Activated CD8-positive, alpha-beta T cell treated with anti-CD3 and anti-CD28 coated beads, Interleukin-2, amount 10 ng/mL, durations not matched to agents 7 days and 5 days (primary cell): ENCODE measurements around the gene MRPS33. TPM values are rescaled to one million over a fixed set of nuclear protein-coding genes. Genes with fewer than 3 reads are reported as not detected.
"Not testable (repeated sequence)": the region's sequence is repeated elsewhere in the genome, so short reads cannot be mapped to it uniquely, and the experiment has no call there.

Source experiments
- ATAC-seq: fragments of 150-1000 bp; cut with Tn5 transposase; one replicate; pipeline ENCODE4 v1.10.0; 2021; ENCODE audit warnings: moderate library complexity
- CTCF ChIA-PET: fragments of 350-600 bp; sonication (Branson Sonifier 250); formaldehyde crosslinking; loops from one replicate; lab custom pipeline; 2021; ENCODE audit warnings: antibody characterized with exemption; lab: Charles Lee
- POLR2A ChIA-PET: fragments of 350-600 bp; sonication (Branson Sonifier 250); formaldehyde crosslinking; loops from one replicate; lab custom pipeline; 2021; ENCODE audit warnings: antibody characterized with exemption; lab: Charles Lee
- DNase-seq: peaks from one replicate; pipeline ENCODE4 v3.0.0-alpha.2; 2020
- H3K27ac Mint-ChIP-seq: one replicate; pipeline ENCODE4 v1.8.0; 2021; ENCODE audit warnings: mild to moderate bottlenecking, mixed read lengths
- H3K27me3 Mint-ChIP-seq: one replicate; pipeline ENCODE4 v1.8.0; 2021; ENCODE audit warnings: low read depth, mixed read lengths
- H3K36me3 Mint-ChIP-seq: one replicate; pipeline ENCODE4 v1.8.0; 2021; ENCODE audit warnings: low read depth, mixed read lengths
- H3K4me1 Mint-ChIP-seq: one replicate; pipeline ENCODE4 v1.8.0; 2021; ENCODE audit warnings: low read depth, mixed read lengths
- H3K4me3 Mint-ChIP-seq: one replicate; pipeline ENCODE4 v1.8.0; 2021; ENCODE audit warnings: mild to moderate bottlenecking, mixed read lengths
- H3K9me3 Mint-ChIP-seq: one replicate; pipeline ENCODE4 v1.8.0; 2022; ENCODE audit warnings: mixed read lengths; ENCODE audit not compliant: insufficient read depth
- total RNA-seq, 2 experiments: library from RNA; stranded (reverse); gene quantifications; one replicate each; pipeline ENCODE4 v1.2.3, GENCODE V29; 2021

Gene MRPS33
- total RNA-seq, 2 experiments from 2014 or later = 58.1 to 62.9 TPM

DNA sequence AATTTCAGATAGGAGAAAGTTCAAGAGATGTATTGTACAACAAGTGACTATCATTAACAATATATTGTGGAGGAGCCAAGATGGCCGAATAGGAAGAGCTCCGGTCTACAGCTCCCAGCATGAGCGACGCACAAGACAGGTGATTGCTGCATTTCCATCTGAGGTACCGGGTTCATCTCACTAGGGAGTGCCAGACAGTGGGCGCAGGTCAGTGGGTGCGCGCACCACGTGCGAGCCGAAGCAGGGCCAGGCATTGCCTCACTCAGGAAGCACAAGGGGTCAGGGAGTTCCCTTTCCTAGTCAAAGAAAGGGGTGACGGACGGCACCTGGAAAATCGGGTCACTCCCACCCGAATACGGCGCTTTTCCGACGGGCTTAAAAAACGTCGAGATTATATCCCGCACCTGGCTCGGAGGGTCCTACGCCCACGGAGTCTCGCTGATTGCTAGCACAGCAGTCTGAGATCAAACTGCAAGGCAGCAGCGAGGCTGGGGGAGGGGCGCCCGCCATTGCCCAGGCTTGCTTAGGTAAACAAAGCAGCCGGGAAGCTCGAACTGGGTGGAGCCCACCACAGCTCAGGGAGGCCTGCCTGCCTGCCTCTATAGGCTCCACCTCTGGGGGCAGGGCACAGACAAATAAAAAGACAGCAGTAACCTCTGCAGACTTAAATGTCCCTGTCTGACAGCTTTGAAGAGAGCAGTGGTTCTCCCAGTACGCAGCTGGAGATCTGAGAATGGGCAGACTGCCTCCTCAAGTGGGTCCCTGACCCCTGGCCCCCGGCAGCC is 18.0 kb upstream of the MRPS33 start:
- ATAC-seq, DNase-seq, H3K4me1 Mint-ChIP-seq, CTCF ChIA-PET, H3K27ac Mint-ChIP-seq, H3K9me3 Mint-ChIP-seq, H3K4me3 Mint-ChIP-seq, H3K36me3 Mint-ChIP-seq, POLR2A ChIA-PET: not testable (repeated sequence)
- peaks cover 18% of the 10 kb centered on the region for H3K27me3 Mint-ChIP-seq

DNA sequence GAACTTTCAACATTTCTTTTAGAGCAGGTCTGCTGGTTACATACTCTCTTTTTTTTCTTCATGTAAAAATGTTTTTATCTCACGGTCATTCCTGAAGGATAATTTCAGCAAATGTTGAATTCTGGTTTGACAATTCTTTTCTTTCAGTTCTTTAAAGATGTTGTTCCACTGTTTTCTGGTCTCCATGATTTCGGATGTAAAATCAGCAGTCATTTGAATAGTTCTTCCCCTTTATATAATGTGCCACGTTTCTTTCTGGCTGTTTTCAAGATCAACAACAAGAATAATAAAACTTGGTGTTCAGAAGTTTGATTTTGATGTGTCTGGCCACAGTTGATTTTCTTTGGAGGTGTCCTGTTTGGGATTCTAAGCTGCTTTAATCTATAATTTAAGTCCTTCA is 14.0 kb upstream of the MRPS33 start:
- Mint-ChIP-seq H3K4me1 (peaks cover 5% of the 10 kb centered on the region), H3K27ac (no peak overlapping the region), H3K36me3 (peaks cover 15% of the 10 kb centered on the region), H3K4me3 (no peak overlapping the region), H3K9me3 (peaks cover 24% of the 10 kb centered on the region), H3K27me3 (peaks cover 18% of the 10 kb centered on the region)
- ChIA-PET POLR2A (no interaction called here), CTCF (interaction anchor here (1.4 kb wide), 1 partner anchor 12 kb away, joined by 3 read pairs; no protein-coding TSS in a partner anchor)
- no peak for ATAC-seq
- DNase-seq = no peak

DNA sequence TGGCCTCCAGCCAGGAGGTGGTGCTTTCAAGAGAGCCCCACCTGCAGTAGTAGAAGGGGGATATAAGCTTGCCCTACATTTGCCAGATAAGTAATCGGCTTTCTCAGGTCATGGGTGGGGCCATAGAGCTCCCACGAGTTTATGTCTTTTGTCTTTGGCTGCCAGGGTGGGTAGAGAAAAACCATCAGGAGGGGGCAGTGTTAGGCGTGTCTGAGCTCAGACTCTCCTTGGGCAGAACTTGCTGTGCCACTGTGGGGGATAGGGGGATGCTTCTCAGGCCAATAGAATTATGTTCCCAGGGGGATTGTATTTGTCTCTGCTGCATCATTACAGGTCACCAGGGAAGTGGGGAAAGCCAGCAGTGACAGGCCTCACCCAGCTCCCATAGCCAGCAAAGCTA is 12.3 kb upstream of the MRPS33 start:
- DNase-seq (no peak), ATAC-seq (no peak)
- Mint-ChIP-seq H3K4me3 (no peak overlapping the region), H3K27me3 (peaks cover 18% of the 10 kb centered on the region), H3K4me1 (peaks cover 19% of the 10 kb centered on the region), H3K36me3 (peaks cover 24% of the 10 kb centered on the region), H3K9me3 (peaks cover 30% of the 10 kb centered on the region), H3K27ac (no peak overlapping the region)
- ChIA-PET CTCF (no interaction called here), POLR2A (no interaction called here)

DNA sequence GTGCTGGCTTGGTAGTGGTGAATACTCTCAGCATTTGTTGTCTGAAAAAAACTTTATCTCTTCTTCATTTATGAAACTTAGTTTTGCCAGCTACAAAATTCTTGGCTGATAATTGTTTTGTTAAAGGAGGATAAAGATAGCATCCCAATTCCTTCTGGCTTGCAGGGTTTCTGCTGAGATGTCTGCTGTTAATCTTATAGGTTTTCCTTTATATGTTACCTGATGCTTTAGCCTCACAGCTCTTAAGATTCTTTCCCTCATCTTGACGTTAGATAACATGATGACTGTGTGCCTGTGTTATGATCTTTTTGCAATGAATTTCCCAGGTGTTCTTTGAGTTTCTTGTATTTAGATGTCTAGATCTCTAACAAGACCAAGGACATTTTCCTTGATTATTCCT is 9.9 kb upstream of the MRPS33 start:
- Mint-ChIP-seq H3K4me1 (peaks cover 19% of the 10 kb centered on the region), H3K4me3 (no peak overlapping the region), H3K27me3 (peaks cover 22% of the 10 kb centered on the region), H3K36me3 (peaks cover 24% of the 10 kb centered on the region), H3K27ac (no peak overlapping the region), H3K9me3 (peaks cover 30% of the 10 kb centered on the region)
- ATAC-seq (no peak), DNase-seq (no peak)
- ChIA-PET CTCF (interaction anchor here (0.9 to 1.8 kb wide), 3 partner anchors 9 to 214 kb away, joined by 3 to 5 read pairs (median 5); partner anchors contain the start of gene MRPS33), POLR2A (interaction anchor here (2.8 kb wide), 1 partner anchor 10 kb away, joined by 16 read pairs; the partner anchor contains the start of gene MRPS33)

DNA sequence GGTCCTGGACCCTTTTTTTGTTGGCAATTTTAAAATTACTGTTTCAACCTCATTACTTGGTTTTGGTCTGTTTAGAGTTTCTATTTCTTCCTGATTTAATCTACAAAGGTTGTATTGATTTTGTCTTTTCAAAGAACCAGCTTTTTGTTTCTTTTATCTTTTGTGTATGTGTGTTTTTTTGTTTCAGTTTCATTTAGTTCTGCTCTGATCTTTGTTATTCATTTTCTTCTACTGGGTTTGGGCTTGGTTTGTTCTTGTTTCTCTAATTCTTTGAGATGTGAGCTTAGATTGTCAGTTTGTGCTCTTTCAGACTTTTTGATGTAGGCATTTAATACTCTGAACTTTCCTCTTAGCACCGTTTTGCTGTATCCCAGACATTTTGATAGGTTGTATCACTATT is 8.5 kb upstream of the MRPS33 start:
- peaks cover 24% of the 10 kb centered on the region for H3K27me3 Mint-ChIP-seq
- H3K36me3 Mint-ChIP-seq = peaks cover 24% of the 10 kb centered on the region
- peak; percentile 30 for ATAC-seq
- H3K4me3 Mint-ChIP-seq = peak overlapping the region; percentile 44
- H3K9me3 Mint-ChIP-seq = peaks cover 25% of the 10 kb centered on the region
- H3K27ac Mint-ChIP-seq = peak overlapping the region; percentile 68
- POLR2A ChIA-PET = interaction anchor here (2.8 kb wide), 1 partner anchor 8 kb away, joined by 16 read pairs; the partner anchor contains the start of gene MRPS33
- CTCF ChIA-PET = interaction anchor here (0.6 to 1.8 kb wide), 3 partner anchors 9 to 1923 kb away, joined by 3 to 5 read pairs (median 5); partner anchors contain the start of gene MRPS33
- no peak for DNase-seq
- H3K4me1 Mint-ChIP-seq = peaks cover 19% of the 10 kb centered on the region

DNA sequence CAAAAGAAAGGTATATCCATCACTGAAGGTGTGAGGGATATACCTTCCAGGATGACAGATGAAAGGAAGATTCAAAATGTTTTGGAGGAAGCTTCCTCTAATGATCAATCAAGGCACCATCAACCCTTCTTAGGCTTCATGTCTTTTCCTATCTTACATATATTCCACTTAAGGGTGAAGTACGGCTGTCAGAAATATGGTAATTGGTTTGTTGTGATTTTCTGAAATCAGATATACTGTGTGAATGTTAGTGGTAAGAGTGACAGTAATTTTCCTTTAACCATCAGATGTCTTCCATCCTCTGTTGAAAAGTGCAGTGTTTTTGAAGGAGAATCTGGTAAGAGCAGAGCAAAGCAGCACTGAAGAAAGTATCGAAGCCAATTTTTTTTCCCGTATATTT is 2.8 kb upstream of the MRPS33 start:
- Mint-ChIP-seq H3K27ac (no peak overlapping the region), H3K4me1 (peaks cover 22% of the 10 kb centered on the region), H3K4me3 (no peak overlapping the region), H3K36me3 (peaks cover 4% of the 10 kb centered on the region), H3K27me3 (peaks cover 36% of the 10 kb centered on the region), H3K9me3 (peaks cover 6% of the 10 kb centered on the region)
- no peak for DNase-seq
- no peak for ATAC-seq
- ChIA-PET CTCF (interaction anchor here (1.2 kb wide), 1 partner anchor 720 kb away, joined by 5 read pairs; the partner anchor contains the start of gene SSBP1), POLR2A (no interaction called here)

DNA sequence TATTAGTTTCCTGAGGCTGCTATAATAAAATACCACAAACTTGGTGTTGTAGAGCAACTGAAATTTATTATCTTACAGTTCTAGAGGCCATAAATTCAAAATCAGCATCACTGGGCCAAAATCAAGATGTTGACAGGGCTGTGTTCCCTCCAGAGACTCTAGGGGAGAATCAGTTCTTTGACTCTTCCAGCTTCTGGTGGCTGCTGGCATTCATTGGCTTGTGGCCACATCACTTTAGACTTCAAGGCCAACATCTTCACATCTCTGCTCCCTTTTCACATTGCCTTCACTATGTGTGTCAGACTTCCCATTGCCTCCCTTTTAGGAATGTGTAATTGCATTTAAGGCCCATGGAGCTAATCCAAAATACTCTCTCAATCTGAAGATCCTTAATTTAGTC is 1.6 kb upstream of the MRPS33 start:
- Mint-ChIP-seq H3K4me3 (no peak overlapping the region), H3K9me3 (peaks cover 6% of the 10 kb centered on the region), H3K27ac (no peak overlapping the region), H3K27me3 (peaks cover 25% of the 10 kb centered on the region), H3K36me3 (peaks cover 4% of the 10 kb centered on the region), H3K4me1 (peaks cover 32% of the 10 kb centered on the region)
- ATAC-seq (no peak), DNase-seq (no peak)
- POLR2A ChIA-PET = interaction anchor here (0.9 kb wide), 1 partner anchor 538 kb away, joined by 3 read pairs; no protein-coding TSS in a partner anchor
- CTCF ChIA-PET = interaction anchor here (0.9 to 6.5 kb wide), 5 partner anchors 9 to 722 kb away, joined by 3 to 97 read pairs (median 3); partner anchors contain the start of gene SSBP1

DNA sequence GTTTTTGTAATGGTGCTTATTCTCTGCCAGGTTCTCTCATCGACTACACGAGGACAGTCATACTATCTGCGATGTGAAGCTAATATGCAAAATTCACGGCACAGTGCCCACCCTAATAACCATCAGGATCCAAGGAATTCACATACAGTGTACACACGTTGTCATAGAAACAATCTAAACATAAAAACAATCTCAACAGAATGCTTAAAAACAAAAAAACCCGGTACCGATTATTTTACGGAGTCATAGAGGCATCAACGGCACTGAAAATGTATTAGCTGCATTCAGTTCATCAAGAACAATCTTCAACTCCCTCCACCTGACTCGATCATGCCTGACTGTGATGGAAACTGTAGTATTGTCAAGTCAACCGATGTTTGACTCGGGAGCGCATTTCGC is 628 bp downstream of the MRPS33 start:
- H3K27ac Mint-ChIP-seq = peak overlapping the region; percentile 100
- peak; percentile 14 for ATAC-seq
- no peak for DNase-seq
- peaks cover 14% of the 10 kb centered on the region for H3K36me3 Mint-ChIP-seq
- peaks cover 16% of the 10 kb centered on the region for H3K27me3 Mint-ChIP-seq
- peaks cover 6% of the 10 kb centered on the region for H3K9me3 Mint-ChIP-seq
- H3K4me1 Mint-ChIP-seq = peaks cover 34% of the 10 kb centered on the region
- peak overlapping the region; percentile 99 for H3K4me3 Mint-ChIP-seq
- CTCF ChIA-PET = interaction anchor here (0.8 to 6.5 kb wide), 16 partner anchors 10 to 724 kb away, joined by 3 to 97 read pairs (median 4); partner anchors contain the start of genes ADCK2 and SSBP1
- POLR2A ChIA-PET = interaction anchor here (0.7 to 2.3 kb wide), 15 partner anchors 9 to 1119 kb away, joined by 3 to 16 read pairs (median 3); partner anchors contain the start of genes ADCK2, BRAF and SSBP1

DNA sequence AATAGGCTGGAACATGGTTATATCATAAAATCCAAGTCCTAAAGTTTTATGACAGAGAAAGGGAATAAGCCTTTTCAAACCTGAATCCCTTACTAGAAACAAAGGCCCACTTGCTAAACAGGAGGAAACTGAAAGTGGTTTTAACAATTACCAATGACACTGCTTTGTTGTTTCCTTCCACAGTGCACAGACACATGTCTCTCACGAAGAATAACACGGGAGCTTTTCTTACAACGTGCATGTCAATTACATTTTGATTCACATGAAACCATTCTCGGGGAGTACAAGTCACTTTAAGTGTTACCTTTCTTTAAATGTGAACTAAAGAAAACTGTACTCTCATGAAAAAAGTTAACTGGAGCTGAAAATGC is 1.4 kb downstream of the MRPS33 start:
- Mint-ChIP-seq H3K9me3 (peaks cover 6% of the 10 kb centered on the region), H3K27ac (peak overlapping the region; percentile 100), H3K4me1 (peaks cover 34% of the 10 kb centered on the region), H3K4me3 (peak overlapping the region; percentile 99), H3K36me3 (peaks cover 15% of the 10 kb centered on the region), H3K27me3 (peaks cover 12% of the 10 kb centered on the region)
- POLR2A ChIA-PET = interaction anchor here (0.8 to 2.3 kb wide), 7 partner anchors 8 to 726 kb away, joined by 3 to 16 read pairs (median 3); partner anchors contain the start of gene BRAF
- ATAC-seq (no peak), DNase-seq (no peak)
- CTCF ChIA-PET = interaction anchor here (0.9 to 6.5 kb wide), 13 partner anchors 12 to 725 kb away, joined by 3 to 97 read pairs (median 4); partner anchors contain the start of genes ADCK2 and SSBP1

DNA sequence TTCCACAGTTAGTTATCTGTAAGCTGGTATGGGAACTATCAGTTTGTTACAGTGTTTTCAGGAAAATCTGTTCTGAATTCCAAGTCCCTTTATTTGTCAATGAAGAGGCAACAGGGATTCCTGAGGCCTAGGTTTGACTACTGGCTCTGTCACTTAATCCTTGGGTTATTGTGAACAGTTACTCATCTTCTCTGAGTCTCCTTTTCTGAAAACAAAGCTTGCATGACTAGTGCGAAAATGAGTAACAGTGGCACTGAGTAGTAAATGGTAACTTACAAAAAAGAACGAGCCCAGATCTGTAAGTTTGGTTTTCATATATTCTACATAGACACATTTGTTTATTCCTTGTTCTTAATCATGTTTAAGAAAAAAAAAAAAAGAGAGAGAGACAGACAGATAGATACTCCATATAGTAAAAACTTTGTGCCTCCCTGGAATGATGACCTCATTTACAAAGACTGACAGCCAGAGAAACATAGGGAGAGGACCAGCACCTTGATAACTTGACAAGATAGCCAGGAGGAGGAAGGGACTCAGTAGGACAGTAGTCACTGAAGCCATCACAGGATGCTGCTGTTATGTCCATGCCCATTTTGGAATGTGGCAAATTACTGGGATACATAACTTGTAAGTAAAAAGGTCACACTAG is 1.9 kb downstream of the MRPS33 start:
- ATAC-seq (no peak), DNase-seq (no peak)
- POLR2A ChIA-PET = interaction anchor here (0.8 to 1.7 kb wide), 3 partner anchors 39 to 726 kb away, joined by 3 to 4 read pairs (median 3); no protein-coding TSS in a partner anchor
- Mint-ChIP-seq H3K27ac (peak overlapping the region; percentile 100), H3K9me3 (peaks cover 6% of the 10 kb centered on the region), H3K36me3 (peaks cover 17% of the 10 kb centered on the region), H3K4me3 (peak overlapping the region; percentile 99), H3K27me3 (peaks cover 10% of the 10 kb centered on the region), H3K4me1 (peaks cover 34% of the 10 kb centered on the region)
- CTCF ChIA-PET = interaction anchor here (0.9 to 6.5 kb wide), 7 partner anchors 89 to 535 kb away, joined by 3 to 97 read pairs (median 4); no protein-coding TSS in a partner anchor

DNA sequence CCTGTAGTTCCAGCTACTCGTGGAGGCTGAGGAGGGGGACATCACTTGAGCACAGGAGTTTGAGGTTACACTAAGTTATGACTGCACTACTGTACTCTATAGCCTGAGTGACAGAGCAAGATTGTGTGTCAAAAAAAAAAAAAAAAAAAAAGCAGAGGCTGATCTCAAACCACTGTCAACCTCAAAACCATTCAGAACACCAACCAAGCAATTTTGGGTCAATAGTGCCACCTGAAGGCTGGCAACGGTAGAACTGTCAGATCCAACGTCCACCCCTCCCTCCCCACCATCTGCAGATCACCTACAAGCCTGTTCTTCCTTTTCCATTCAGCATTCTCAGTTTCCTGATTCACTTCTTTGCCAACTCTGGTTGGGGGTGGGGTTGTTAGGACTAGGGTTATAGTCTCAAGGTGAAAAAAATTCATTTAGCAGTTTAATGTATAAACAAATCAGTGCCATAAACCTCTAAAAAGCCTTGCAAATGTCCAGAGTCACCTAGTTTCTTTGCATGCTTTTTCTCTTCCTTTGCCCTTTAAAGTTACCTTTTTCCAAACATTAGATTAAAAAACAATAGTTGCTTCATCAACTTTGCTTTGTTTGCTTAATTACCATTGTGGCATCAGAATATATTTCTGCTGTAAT is 2.6 kb downstream of the MRPS33 start:
- H3K27ac Mint-ChIP-seq = peak overlapping the region; percentile 51
- DNase-seq (peak; percentile 85), ATAC-seq (peak; percentile 21)
- peaks cover 34% of the 10 kb centered on the region for H3K4me1 Mint-ChIP-seq
- peaks cover 22% of the 10 kb centered on the region for H3K36me3 Mint-ChIP-seq
- ChIA-PET POLR2A (no interaction called here), CTCF (interaction anchor here (0.6 to 6.5 kb wide), 14 partner anchors 9 to 535 kb away, joined by 3 to 97 read pairs (median 4); partner anchors contain the start of gene BRAF)
- peaks cover 6% of the 10 kb centered on the region for H3K9me3 Mint-ChIP-seq
- H3K4me3 Mint-ChIP-seq = peak overlapping the region; percentile 26
- peaks cover 5% of the 10 kb centered on the region for H3K27me3 Mint-ChIP-seq
